Skeletal muscle satellite cell (primary cell): ENCODE data around the gene SNUPN. TPM values are rescaled to one million over a fixed set of nuclear protein-coding genes. Genes with fewer than 3 reads are reported as not detected.
A peak's percentile ranks its signal among the peaks of the same experiment; 100 is the strongest.

Experiments used
- H3K27me3 ChIP-seq: 2 replicates; pipeline ENCODE4 v1.7.0; 2013; ENCODE audit warnings: low read length; ENCODE audit not compliant: control insufficient read depth, insufficient read depth
- H3K36me3 ChIP-seq: 2 replicates; pipeline ENCODE4 v1.7.0; 2013; ENCODE audit warnings: mild to moderate bottlenecking, control low read depth, low read length; ENCODE audit not compliant: insufficient read depth
- H3K4me1 ChIP-seq: 2 replicates; pipeline ENCODE4 v1.7.0; 2013; ENCODE audit warnings: low read length; ENCODE audit not compliant: control insufficient read depth, insufficient read depth
- H3K4me2 ChIP-seq: 2 replicates; pipeline ENCODE4 v1.7.0; 2013; ENCODE audit warnings: mild to moderate bottlenecking, low read length
- H3K4me3 ChIP-seq: 2 replicates; pipeline ENCODE4 v1.7.0; 2013; ENCODE audit warnings: low read length
- H3K9ac ChIP-seq: 2 replicates; pipeline ENCODE4 v1.7.0; 2013; ENCODE audit warnings: mild to moderate bottlenecking, low read depth, low read length, moderate library complexity
- H3K9me3 ChIP-seq: replicated peaks from 2 replicates; pipeline ENCODE4 v1.7.0; 2013; ENCODE audit warnings: mild to moderate bottlenecking, control low read depth, low read length
- total RNA-seq: library from RNA; depleted of rRNA; stranded (reverse); fragments of >200 nt; gene quantifications from 2 replicates; pipeline ENCODE4 v1.2.3, GENCODE V29; 2012; rRNA removed

The SNUPN gene
- total RNA-seq = 25.6 and 27.1 TPM in 2 replicates

- peaks cover 15% of the 10 kb centered on the region for H3K4me1 ChIP-seq
- peak within 1 kb of the TSS; percentile 83 for H3K4me2 ChIP-seq
- H3K36me3 ChIP-seq = no peaks in the 10 kb centered on the region
- H3K4me3 ChIP-seq = peak within 1 kb of the TSS; percentile 79
- no peaks in the 10 kb centered on the region for H3K27me3 ChIP-seq
- no peaks in the 10 kb centered on the region for H3K9me3 ChIP-seq
- peak within 1 kb of the TSS; percentile 93 for H3K9ac ChIP-seq
These were observed at the start of gene SNUPN for GRCh38 chr15:75625542-75626347. Gene SNUPN, minus strand, starts transcription at chr15:75625725. Its CDS starts 4,674 bp downstream, at chr15:75621051.

- Histone ChIP-seq H3K4me1 (peaks cover 22% of the 10 kb centered on the region), H3K9me3 (no peaks in the 10 kb centered on the region), H3K9ac (no peak overlapping the region), H3K27me3 (no peaks in the 10 kb centered on the region), H3K4me2 (no peak overlapping the region), H3K4me3 (no peak overlapping the region), H3K36me3 (no peaks in the 10 kb centered on the region)
These were observed 48.8 kb upstream of the SNUPN start for GRCh38 chr15:75674366-75674765.

GRCh38 chr15:75673426-75674235 is 48.1 kb upstream of the SNUPN start:
- H3K9ac ChIP-seq = peak overlapping the region; percentile 27
- no peak overlapping the region for H3K4me3 ChIP-seq
- no peaks in the 10 kb centered on the region for H3K9me3 ChIP-seq
- H3K4me2 ChIP-seq = peak overlapping the region; percentile 60
- no peaks in the 10 kb centered on the region for H3K27me3 ChIP-seq
- peaks cover 25% of the 10 kb centered on the region for H3K4me1 ChIP-seq
- H3K36me3 ChIP-seq = no peaks in the 10 kb centered on the region

- peaks cover 25% of the 10 kb centered on the region for H3K4me1 ChIP-seq
- peak overlapping the region; percentile 27 for H3K9ac ChIP-seq
These were observed 47.3 kb upstream of the SNUPN start for GRCh38 chr15:75672646-75673425.

GRCh38 chr15:75671730-75672602 is 46.4 kb upstream of the SNUPN start:
- H3K4me1 ChIP-seq = peaks cover 34% of the 10 kb centered on the region
- no peaks in the 10 kb centered on the region for H3K27me3 ChIP-seq
- no peaks in the 10 kb centered on the region for H3K36me3 ChIP-seq
- H3K4me3 ChIP-seq = no peak overlapping the region
- H3K4me2 ChIP-seq = no peak overlapping the region
- H3K9ac ChIP-seq = no peak overlapping the region
- H3K9me3 ChIP-seq = no peaks in the 10 kb centered on the region

More at GRCh38 chr15:75672646-75673425, 47.3 kb upstream of the SNUPN start:
- Histone ChIP-seq H3K27me3 (no peaks in the 10 kb centered on the region), H3K4me3 (no peak overlapping the region), H3K4me2 (peak overlapping the region; percentile 60), H3K9me3 (no peaks in the 10 kb centered on the region), H3K36me3 (no peaks in the 10 kb centered on the region)

- Histone ChIP-seq H3K36me3 (no peaks in the 10 kb centered on the region), H3K27me3 (no peaks in the 10 kb centered on the region), H3K4me2 (no peak overlapping the region), H3K9me3 (no peaks in the 10 kb centered on the region), H3K9ac (no peak overlapping the region), H3K4me3 (no peak overlapping the region), H3K4me1 (peaks cover 48% of the 10 kb centered on the region)
These were observed 44.3 kb upstream of the SNUPN start for GRCh38 chr15:75669879-75670212.

- no peaks in the 10 kb centered on the region for H3K36me3 ChIP-seq
- H3K4me1 ChIP-seq = peaks cover 46% of the 10 kb centered on the region
- H3K9ac ChIP-seq = no peak overlapping the region
- H3K9me3 ChIP-seq = no peaks in the 10 kb centered on the region
- no peaks in the 10 kb centered on the region for H3K27me3 ChIP-seq
- no peak overlapping the region for H3K4me3 ChIP-seq
- no peak overlapping the region for H3K4me2 ChIP-seq
These were observed 43.8 kb upstream of the SNUPN start for GRCh38 chr15:75669191-75669878.

- Histone ChIP-seq H3K36me3 (no peaks in the 10 kb centered on the region), H3K4me3 (peak overlapping the region; percentile 15), H3K4me1 (peaks cover 28% of the 10 kb centered on the region)
These were observed 41.4 kb upstream of the SNUPN start for GRCh38 chr15:75666823-75667501.

GRCh38 chr15:75663931-75664421 is 38.5 kb upstream of the SNUPN start:
- H3K9ac ChIP-seq = no peak overlapping the region
- peaks cover 49% of the 10 kb centered on the region for H3K4me1 ChIP-seq

More at GRCh38 chr15:75666823-75667501, 41.4 kb upstream of the SNUPN start:
- Histone ChIP-seq H3K9ac (peak overlapping the region; percentile 77), H3K27me3 (no peaks in the 10 kb centered on the region), H3K9me3 (no peaks in the 10 kb centered on the region), H3K4me2 (peak overlapping the region; percentile 66)

More at GRCh38 chr15:75663931-75664421, 38.5 kb upstream of the SNUPN start:
- Histone ChIP-seq H3K4me3 (no peak overlapping the region), H3K27me3 (no peaks in the 10 kb centered on the region), H3K36me3 (peaks cover 10% of the 10 kb centered on the region), H3K9me3 (no peaks in the 10 kb centered on the region), H3K4me2 (no peak overlapping the region)
